GM10248 (cell line): Measurements from ENCODE around the gene MSH3.

Experiments
- CTCF ChIA-PET: fragments of 300-600 bp; sonication (Branson Sonifier 250); formaldehyde crosslinking; extraction: SDS; loops from one replicate; lab custom pipeline; 2021; ENCODE audit warnings: antibody characterized with exemption; lab: Yijun Ruan, JAX
- POLR2A ChIA-PET: fragments of 350-650 bp; sonication (Branson Sonifier 250); formaldehyde crosslinking; extraction: SDS; loops from one replicate; lab custom pipeline; 2020; ENCODE audit warnings: antibody characterized with exemption; lab: Yijun Ruan, JAX
- DNase-seq: peaks from one replicate; pipeline ENCODE4 v3.0.0; 2012; ENCODE audit errors: extremely low spot score
- CTCF ChIP-seq: IDR thresholded peaks from 2 replicates; pipeline ENCODE4 v1.5.1; 2012; ENCODE audit warnings: mild to moderate bottlenecking, low read depth; ENCODE audit errors: extremely low read depth, missing control alignments, control extremely low read depth

MSH3 gene

GRCh38 chr5:80904533-80905187, 250.2 kb downstream of the MSH3 start:
- no peak for DNase-seq
- TF ChIP-seq CTCF = no peak
- ChIA-PET CTCF (interaction anchor here (1.5 kb wide), 2 partner anchors 10 to 13 kb away, joined by 3 to 8 read pairs; no protein-coding TSS in a partner anchor), POLR2A (no interaction called here)

GRCh38 chr5:80905405-80905804, 251.0 kb downstream of the MSH3 start:
- ChIA-PET CTCF (interaction anchor here (1.5 kb wide), 2 partner anchors 9 to 12 kb away, joined by 3 to 8 read pairs; no protein-coding TSS in a partner anchor), POLR2A (no interaction called here)
- no peak for TF ChIP-seq CTCF
- DNase-seq = no peak

GRCh38 chr5:80912479-80912878, 258.0 kb downstream of the MSH3 start:
- CTCF ChIA-PET = no interaction called here
- POLR2A ChIA-PET = no interaction called here
- no peak for TF ChIP-seq CTCF
- no peak for DNase-seq

DNA sequence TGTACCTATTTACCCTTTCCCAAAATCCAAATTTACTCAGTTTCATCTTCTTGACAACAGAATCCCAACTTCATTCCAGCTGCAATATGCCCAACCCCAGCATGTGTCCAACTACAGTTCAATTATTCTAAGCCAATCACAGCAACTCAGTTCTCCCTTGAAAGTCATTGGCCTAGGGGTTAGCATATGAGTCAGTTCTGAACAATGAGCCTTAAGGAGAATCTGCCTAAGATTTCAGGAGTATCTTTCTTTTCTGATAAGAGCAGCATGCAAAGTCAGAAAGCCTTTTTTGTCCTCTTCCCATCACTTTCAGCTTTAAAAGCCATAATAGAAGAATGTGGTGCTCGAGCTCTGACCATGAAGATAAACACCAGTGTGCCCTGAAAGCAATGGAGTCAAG, 261.3 kb downstream of the MSH3 start:
- POLR2A ChIA-PET = no interaction called here

GRCh38 chr5:80916676-80917075, 262.2 kb downstream of the MSH3 start:
- POLR2A ChIA-PET = no interaction called here
- DNase-seq = no peak
- TF ChIP-seq CTCF = no peak
- CTCF ChIA-PET = interaction anchor here (1.0 to 1.3 kb wide), 2 partner anchors 12 to 13 kb away, joined by 3 read pairs; no protein-coding TSS in a partner anchor

More for the DNA sequence above, 261.3 kb downstream of the MSH3 start:
- TF ChIP-seq CTCF = no peak
- CTCF ChIA-PET = interaction anchor here (1.5 to 1.7 kb wide), 2 partner anchors 11 kb away, joined by 3 to 8 read pairs; no protein-coding TSS in a partner anchor
- no peak for DNase-seq

GRCh38 chr5:80917631-80918030, 263.2 kb downstream of the MSH3 start:
- TF ChIP-seq CTCF = no peak
- no peak for DNase-seq
- ChIA-PET POLR2A (no interaction called here), CTCF (interaction anchor here (1.3 kb wide), 1 partner anchor 13 kb away, joined by 3 read pairs; no protein-coding TSS in a partner anchor)
